NCI-H2081 treated with DMSO at 0.1 percent for 48 hours (cell line): ENCODE measurements around the gene LIPC.

ENCODE experiments used
- DNase-seq: peaks from one replicate; lab custom pipeline; 2025; lab: John Stamatoyannopoulos, UW

The LIPC gene

GRCh38 chr15:58475573-58476524 lies 44.1 kb downstream of the LIPC start:
- peak; percentile 33 for DNase-seq

DNA sequence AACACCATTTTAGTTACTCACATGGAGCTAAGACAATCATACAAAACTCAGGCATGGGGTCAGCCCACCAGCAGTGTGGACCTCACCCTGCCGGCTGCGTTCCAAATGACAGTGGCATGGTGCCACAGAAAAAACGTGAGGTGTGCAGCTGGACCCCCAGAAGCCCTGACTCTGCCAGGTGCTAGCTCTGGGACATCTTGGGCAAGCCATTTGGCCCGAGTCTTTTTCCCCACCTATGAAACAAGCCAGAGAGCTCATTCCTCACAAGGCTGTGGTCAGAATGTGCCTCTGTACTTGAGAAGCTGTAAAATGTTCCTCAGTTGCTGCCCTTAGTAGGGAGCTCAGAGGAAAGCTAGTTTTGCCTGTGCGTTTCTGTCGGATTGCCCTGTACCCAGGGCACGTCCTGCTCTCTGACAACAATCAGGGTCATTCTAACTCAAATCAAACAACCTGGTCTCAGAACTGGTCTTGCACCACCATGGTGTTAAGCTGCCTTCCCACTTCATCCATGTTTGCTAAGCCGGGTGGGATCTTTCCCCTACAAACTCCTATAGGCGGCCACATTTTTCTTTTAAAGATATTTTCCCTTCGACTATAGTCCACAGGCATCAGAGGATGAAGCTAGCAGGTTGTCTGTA lies 44.9 kb downstream of the LIPC start:
- no peak for DNase-seq

GRCh38 chr15:58477170-58477569 lies 45.4 kb downstream of the LIPC start:
- no peak for DNase-seq

GRCh38 chr15:58478035-58478434 lies 46.2 kb downstream of the LIPC start:
- no peak for DNase-seq

DNA sequence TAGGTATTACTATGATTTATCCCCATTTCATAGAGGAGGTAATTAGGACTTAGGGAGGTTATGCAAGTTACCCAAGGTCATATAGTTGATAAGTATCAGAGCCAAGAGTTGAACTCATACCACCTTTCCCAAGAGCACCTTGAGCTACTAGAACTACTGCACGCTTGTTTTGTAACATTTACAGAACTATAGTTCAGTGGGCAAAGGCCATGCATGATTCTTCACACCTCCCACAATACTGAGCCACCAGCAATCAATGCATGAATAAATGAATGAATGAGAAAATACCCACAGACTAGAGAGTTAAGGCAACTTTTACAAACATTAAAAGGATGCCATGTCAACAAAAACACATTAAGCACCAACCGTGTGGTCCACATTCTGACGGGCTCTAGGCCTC lies 46.8 kb downstream of the LIPC start:
- DNase-seq, result no peak

DNA sequence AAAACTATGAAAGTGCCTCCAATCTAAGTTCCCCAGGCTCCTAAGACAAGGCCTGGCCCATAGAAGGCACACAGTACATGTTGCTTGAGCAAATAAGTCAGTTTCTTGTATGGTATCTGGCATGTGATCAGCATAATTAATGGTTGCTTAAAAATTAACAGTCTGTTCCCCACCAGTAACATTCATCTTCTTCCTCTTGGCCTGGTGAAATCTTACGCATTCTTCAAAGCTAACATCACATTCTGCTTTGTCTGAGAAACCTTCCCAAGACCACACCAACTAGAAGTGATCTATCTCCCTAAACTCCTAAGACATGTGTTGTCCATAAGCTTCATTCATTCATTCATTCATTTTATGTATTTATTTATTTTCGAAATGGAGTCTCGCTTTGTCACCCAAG lies 48.1 kb downstream of the LIPC start:
- DNase-seq, result no peak

- no peak for DNase-seq
Observed at GRCh38 chr15:58483376-58483775, 51.6 kb downstream of the LIPC start.

- DNase-seq, result no peak
Observed at GRCh38 chr15:58484791-58485600, 53.2 kb downstream of the LIPC start.

GRCh38 chr15:58486062-58486461 lies 54.3 kb downstream of the LIPC start:
- no peak for DNase-seq

DNA sequence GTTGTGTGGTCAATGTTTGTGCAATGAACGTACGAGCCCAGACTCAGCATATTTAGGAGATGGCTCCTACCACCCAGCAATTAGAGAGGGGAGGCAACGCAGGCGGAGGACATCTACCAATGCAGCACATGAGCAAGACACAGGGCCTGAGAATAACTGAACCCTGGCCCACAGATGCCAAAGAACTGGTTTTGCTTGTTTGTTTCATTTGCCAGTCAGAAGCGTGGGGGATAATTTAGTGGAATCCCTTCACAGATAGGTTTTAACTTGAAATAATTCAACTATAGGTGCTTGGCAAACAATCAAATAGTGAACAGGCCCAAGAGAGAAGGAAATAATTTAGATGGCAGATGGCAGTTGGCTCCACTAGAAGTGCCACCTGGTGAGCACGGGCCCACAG lies 54.8 kb downstream of the LIPC start:
- no peak for DNase-seq

- no peak for DNase-seq
Observed at GRCh38 chr15:58487041-58487723, 55.4 kb downstream of the LIPC start.

DNA sequence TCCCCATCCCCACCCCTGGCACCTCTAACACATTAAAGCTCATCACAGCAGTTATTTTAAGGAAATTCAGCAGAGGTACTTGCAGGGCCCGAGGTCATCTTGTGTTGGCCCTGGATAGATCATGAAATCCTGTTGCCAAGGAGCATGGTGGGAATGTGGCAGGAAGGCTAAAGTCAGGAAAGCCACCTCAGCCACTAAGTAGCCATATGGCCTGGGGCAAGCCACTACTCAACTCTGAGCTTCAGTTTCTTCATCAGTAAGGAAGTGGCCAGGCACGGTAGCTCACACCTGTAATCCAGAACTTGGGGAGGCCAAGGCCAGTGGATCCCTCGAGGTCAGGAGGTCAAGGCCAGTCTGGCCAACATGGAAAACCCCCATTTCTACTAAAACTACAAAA lies 55.9 kb downstream of the LIPC start:
- no peak for DNase-seq

- no peak for DNase-seq
Observed at GRCh38 chr15:58489289-58490085, 57.7 kb downstream of the LIPC start.

GRCh38 chr15:58490086-58490887 lies 58.5 kb downstream of the LIPC start:
- no peak for DNase-seq

GRCh38 chr15:58490888-58491473 lies 59.2 kb downstream of the LIPC start:
- no peak for DNase-seq

DNA sequence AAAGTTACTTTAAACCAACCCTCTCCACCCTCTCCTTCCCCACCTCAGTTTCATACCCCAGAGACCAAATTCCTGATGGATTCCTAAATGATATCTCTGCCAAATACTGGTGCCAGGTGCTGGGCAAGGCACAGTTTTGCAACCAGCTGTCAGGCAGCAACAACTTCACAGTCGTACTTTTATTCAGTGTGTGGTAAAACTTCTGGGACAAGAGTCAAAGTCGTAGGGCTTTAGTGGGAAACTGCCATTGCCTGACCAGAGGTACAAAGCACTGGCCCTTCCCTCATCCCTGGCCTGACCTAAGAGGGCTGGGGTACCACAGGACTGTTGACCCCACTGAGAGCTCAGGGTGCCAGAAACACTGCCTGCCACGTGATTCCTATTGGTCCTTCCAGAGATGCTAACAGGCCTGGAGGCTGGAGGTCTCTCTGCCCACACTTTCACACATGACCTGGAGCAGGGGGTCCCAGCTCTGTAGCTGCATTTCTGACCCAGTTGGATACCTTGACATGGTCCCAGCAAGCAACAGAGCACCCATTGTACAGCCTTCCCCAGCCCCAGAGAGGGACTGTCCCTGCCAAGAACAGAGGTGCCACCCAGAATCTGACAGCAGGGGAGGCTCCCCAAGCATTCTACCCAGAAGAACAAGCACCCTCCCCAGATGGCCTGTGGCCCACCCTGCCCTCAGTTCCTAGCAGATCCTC lies 59.9 kb downstream of the LIPC start:
- DNase-seq, result no peak

- no peak for DNase-seq
Observed at GRCh38 chr15:58492661-58493397, 61.0 kb downstream of the LIPC start.

- no peak for DNase-seq
Observed at GRCh38 chr15:58494567-58494966, 62.8 kb downstream of the LIPC start.
